Measurements from ENCODE around the gene TMEM108. TPM values are rescaled to one million over a fixed set of nuclear protein-coding genes. Genes with fewer than 3 reads are reported as not detected.

Gene TMEM108
- total RNA-seq, 1 experiment from 2014 or later, result not detected

DNA sequence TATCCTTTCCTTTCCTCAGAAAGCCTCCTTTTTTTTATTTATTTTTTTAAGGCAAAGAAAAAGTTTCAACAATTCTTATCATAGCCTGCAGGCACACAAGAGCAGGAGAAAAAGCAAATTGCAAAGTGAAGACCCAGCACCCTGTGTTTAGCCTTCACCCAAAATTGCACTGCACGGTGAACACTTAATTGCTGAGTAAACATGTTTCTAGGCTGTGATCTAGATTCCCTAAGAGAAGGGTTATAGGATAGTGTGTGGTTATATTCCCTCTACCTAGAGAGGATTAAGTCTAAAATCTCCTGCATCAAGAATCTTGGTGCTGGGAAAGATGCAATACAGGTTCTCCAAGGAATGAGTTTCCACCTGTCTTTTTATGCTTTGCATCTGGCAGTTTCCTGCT is 291.4 kb downstream of the TMEM108 start:
- Histone ChIP-seq H3K36me3 (ENCODE audit: control insufficient read depth, insufficient read depth, low read length) (no peaks in the 10 kb centered on the region), H3K9me3 (no peaks in the 10 kb centered on the region), H3K4me3 (ENCODE audit: low read depth, low read length) (no peak overlapping the region), H3K4me1 (no peaks in the 10 kb centered on the region), H3K27me3 (replicated peaks; ENCODE audit: control insufficient read depth, insufficient read depth, low read length) (no peaks in the 10 kb centered on the region)
- Mint-ChIP-seq H3K4me1 (ENCODE audit: low read depth, unreplicated experiment) (no peaks in the 10 kb centered on the region), H3K27me3 (ENCODE audit: insufficient read depth, unreplicated experiment) (peaks cover 31% of the 10 kb centered on the region), H3K36me3 (ENCODE audit: insufficient read depth, unreplicated experiment) (no peaks in the 10 kb centered on the region), H3K27ac (ENCODE audit: unreplicated experiment) (no peak overlapping the region), H3K9me3 (ENCODE audit: unreplicated experiment) (no peaks in the 10 kb centered on the region), H3K4me3 (ENCODE audit: unreplicated experiment) (no peak overlapping the region)
- DNase-seq, result no peak
- TF ChIP-seq, protein P1, sequence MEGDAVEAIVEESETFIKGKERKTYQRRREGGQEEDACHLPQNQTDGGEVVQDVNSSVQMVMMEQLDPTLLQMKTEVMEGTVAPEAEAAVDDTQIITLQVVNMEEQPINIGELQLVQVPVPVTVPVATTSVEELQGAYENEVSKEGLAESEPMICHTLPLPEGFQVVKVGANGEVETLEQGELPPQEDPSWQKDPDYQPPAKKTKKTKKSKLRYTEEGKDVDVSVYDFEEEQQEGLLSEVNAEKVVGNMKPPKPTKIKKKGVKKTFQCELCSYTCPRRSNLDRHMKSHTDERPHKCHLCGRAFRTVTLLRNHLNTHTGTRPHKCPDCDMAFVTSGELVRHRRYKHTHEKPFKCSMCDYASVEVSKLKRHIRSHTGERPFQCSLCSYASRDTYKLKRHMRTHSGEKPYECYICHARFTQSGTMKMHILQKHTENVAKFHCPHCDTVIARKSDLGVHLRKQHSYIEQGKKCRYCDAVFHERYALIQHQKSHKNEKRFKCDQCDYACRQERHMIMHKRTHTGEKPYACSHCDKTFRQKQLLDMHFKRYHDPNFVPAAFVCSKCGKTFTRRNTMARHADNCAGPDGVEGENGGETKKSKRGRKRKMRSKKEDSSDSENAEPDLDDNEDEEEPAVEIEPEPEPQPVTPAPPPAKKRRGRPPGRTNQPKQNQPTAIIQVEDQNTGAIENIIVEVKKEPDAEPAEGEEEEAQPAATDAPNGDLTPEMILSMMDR (IDR thresholded peaks at IDR 0.05; ENCODE audit: insufficient read depth in 1 of 2, low read depth in 1 of 2, low read length in 1 of 2, severe bottlenecking in 1 of 2, unreplicated experiment in 1 of 2), result no peak
- ChIA-PET POLR2A (no interaction called here), CTCF (no interaction called here)
- intact Hi-C loops (cut with micrococcal nuclease; ENCODE audit: unreplicated experiment), result no loop called here
- BruUV-seq (replicated peaks), result no TSS peak

DNA sequence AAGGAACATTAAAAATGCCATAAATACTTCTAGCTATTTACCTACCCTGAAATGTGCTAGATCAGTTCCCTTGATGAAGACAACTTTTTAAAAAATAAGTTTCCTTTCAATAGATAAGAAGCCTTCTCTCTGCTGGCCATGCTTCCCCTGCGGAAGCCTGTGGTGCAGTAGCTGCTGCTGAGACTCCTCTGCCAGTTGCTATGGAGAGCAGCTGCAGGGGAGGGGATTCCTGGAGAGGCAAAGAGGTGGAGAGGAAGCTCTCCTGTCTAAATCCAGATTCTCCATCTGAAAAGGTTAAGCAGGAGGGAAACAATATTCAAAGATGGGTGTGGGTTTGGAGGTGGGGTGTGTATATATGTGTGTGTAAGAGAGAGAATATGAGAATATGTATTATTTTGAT is 291.9 kb downstream of the TMEM108 start:
- ChIA-PET CTCF (no interaction called here), POLR2A (no interaction called here)
- Mint-ChIP-seq H3K36me3 (ENCODE audit: insufficient read depth, unreplicated experiment) (no peaks in the 10 kb centered on the region), H3K27ac (ENCODE audit: unreplicated experiment) (no peak overlapping the region), H3K4me3 (ENCODE audit: unreplicated experiment) (no peak overlapping the region), H3K4me1 (ENCODE audit: low read depth, unreplicated experiment) (no peaks in the 10 kb centered on the region), H3K9me3 (ENCODE audit: unreplicated experiment) (no peaks in the 10 kb centered on the region), H3K27me3 (ENCODE audit: insufficient read depth, unreplicated experiment) (peaks cover 31% of the 10 kb centered on the region)
- Histone ChIP-seq H3K36me3 (ENCODE audit: control insufficient read depth, insufficient read depth, low read length) (no peaks in the 10 kb centered on the region), H3K4me1 (no peaks in the 10 kb centered on the region), H3K4me3 (ENCODE audit: low read depth, low read length) (no peak overlapping the region), H3K27me3 (replicated peaks; ENCODE audit: control insufficient read depth, insufficient read depth, low read length) (no peaks in the 10 kb centered on the region), H3K9me3 (no peaks in the 10 kb centered on the region)
- intact Hi-C loops (cut with micrococcal nuclease; ENCODE audit: unreplicated experiment), result no loop called here
- no TSS peak for BruUV-seq (replicated peaks)
- TF ChIP-seq, protein P1 (IDR thresholded peaks at IDR 0.05; ENCODE audit: insufficient read depth in 1 of 2, low read depth in 1 of 2, low read length in 1 of 2, severe bottlenecking in 1 of 2, unreplicated experiment in 1 of 2), result no peak
- DNase-seq, result no peak

DNA sequence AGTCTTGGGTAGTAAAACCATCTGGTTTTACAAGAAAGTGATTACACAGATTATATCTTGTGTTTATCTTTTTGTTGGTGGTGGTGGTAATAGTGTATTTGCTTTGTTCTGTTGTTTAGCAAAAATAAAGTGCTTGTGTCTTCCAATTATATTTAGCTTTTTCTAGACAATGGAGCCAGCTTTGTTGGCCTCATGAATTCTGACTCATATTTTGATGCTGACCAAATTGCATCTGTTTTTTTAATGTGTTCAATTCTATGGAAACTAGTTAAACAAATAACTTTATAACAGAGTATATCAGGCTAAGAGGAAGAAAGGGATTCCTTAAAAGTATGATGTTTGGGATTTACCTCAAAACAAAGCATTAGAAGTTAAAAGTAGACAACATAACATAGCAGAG is 292.3 kb downstream of the TMEM108 start:
- no peaks in the 10 kb centered on the region for H3K9me3 Mint-ChIP-seq (ENCODE audit: unreplicated experiment)
- intact Hi-C loops (cut with micrococcal nuclease; ENCODE audit: unreplicated experiment), result no loop called here
- H3K27me3 ChIP-seq (replicated peaks; ENCODE audit: control insufficient read depth, insufficient read depth, low read length), result no peaks in the 10 kb centered on the region
- no peaks in the 10 kb centered on the region for H3K9me3 ChIP-seq
- no peaks in the 10 kb centered on the region for H3K4me1 Mint-ChIP-seq (ENCODE audit: low read depth, unreplicated experiment)
- H3K36me3 Mint-ChIP-seq (ENCODE audit: insufficient read depth, unreplicated experiment), result no peaks in the 10 kb centered on the region
- H3K27me3 Mint-ChIP-seq (ENCODE audit: insufficient read depth, unreplicated experiment), result peaks cover 31% of the 10 kb centered on the region
- ChIA-PET CTCF (no interaction called here), POLR2A (no interaction called here)
- H3K4me3 ChIP-seq (ENCODE audit: low read depth, low read length), result no peak overlapping the region
- no peak overlapping the region for H3K27ac Mint-ChIP-seq (ENCODE audit: unreplicated experiment)
- TF ChIP-seq, protein P1 (IDR thresholded peaks at IDR 0.05; ENCODE audit: insufficient read depth in 1 of 2, low read depth in 1 of 2, low read length in 1 of 2, severe bottlenecking in 1 of 2, unreplicated experiment in 1 of 2), result no peak
- no peaks in the 10 kb centered on the region for H3K36me3 ChIP-seq (ENCODE audit: control insufficient read depth, insufficient read depth, low read length)
- no peak for DNase-seq
- no TSS peak for BruUV-seq (replicated peaks)
- H3K4me3 Mint-ChIP-seq (ENCODE audit: unreplicated experiment), result no peak overlapping the region
- no peaks in the 10 kb centered on the region for H3K4me1 ChIP-seq

Measured in Caco-2 (cell line).